B cell (primary cell): ENCODE data around the gene DHRS1. TPM values are rescaled to one million over a fixed set of nuclear protein-coding genes. Genes with fewer than 3 reads are reported as not detected.

Source experiments
- ATAC-seq: fragments of 200-7000 bp; cut with Tn5 transposase; one replicate; pipeline ENCODE4 v1.10.0; 2021; ENCODE audit warnings: low read depth, mild to moderate bottlenecking, moderate number of reproducible peaks, moderate library complexity
- CTCF ChIA-PET: fragments of 350-600 bp; sonication (Branson Sonifier 250); formaldehyde crosslinking; loops from one replicate; lab custom pipeline; 2021; ENCODE audit warnings: antibody characterized with exemption, inconsistent platforms; lab: Charles Lee
- POLR2A ChIA-PET: fragments of 350-600 bp; sonication (Branson Sonifier 250); formaldehyde crosslinking; loops from one replicate; lab custom pipeline; 2021; ENCODE audit warnings: antibody characterized with exemption; lab: Charles Lee
- DNase-seq: peaks from one replicate; pipeline ENCODE4 v3.0.0; 2013
- H2AFZ ChIP-seq: 2 replicates; pipeline ENCODE4 v1.6.1; 2012; ENCODE audit warnings: mild to moderate bottlenecking, low read depth, low read length; ENCODE audit not compliant: insufficient read depth, poor library complexity, severe bottlenecking
- H3K27ac ChIP-seq, 2 donors: 1 replicate in 1 of 2; 2 replicates in 1 of 2; pipeline ENCODE4 v1.5.1; 2012 to 2013; ENCODE audit warnings: low read length in 2 of 2, mild to moderate bottlenecking in 2 of 2, moderate library complexity in 1 of 2
- H3K27me3 ChIP-seq, 4 experiments: fragments of 200-600 bp in 1 of 4; sonication (generic) in 1 of 4; replicated peaks in 1 of 4; 1 replicate in 2 of 4; 2 replicates in 2 of 4; pipeline versions ENCODE4 v1.6.1 to v1.7.0; 2013 to 2016; ENCODE audit warnings: low read length in 3 of 4, mild to moderate bottlenecking in 2 of 4, mixed read lengths in 1 of 4, moderate library complexity in 1 of 4; ENCODE audit not compliant: insufficient read depth in 4 of 4, control insufficient read depth in 3 of 4; ENCODE audit errors: control extremely low read depth in 1 of 4
- H3K36me3 ChIP-seq, 2 experiments: replicated peaks in 1 of 2; 1 replicate in 1 of 2; 2 replicates in 1 of 2; pipeline versions ENCODE4 v1.6.1 to v1.7.1; 2013; ENCODE audit warnings: low read length in 1 of 2; ENCODE audit not compliant: insufficient read depth in 2 of 2, control insufficient read depth in 1 of 2; ENCODE audit errors: control extremely low read depth in 1 of 2, extremely low read depth in 1 of 2
- H3K4me1 ChIP-seq, 2 donors: fragments of 200-600 bp in 1 of 2; sonication (generic) in 1 of 2; 1 replicate in 1 of 2; 2 replicates in 1 of 2; pipeline versions ENCODE4 v1.5.1 to v1.6.1; 2013 to 2017; ENCODE audit warnings: low read length in 2 of 2; ENCODE audit not compliant: control insufficient read depth in 2 of 2, insufficient read depth in 2 of 2
- H3K4me2 ChIP-seq: replicated peaks from 2 replicates; pipeline ENCODE3; 2012; ENCODE audit warnings: mild to moderate bottlenecking, low read depth, low read length; ENCODE audit not compliant: poor library complexity, severe bottlenecking
- H3K4me3 ChIP-seq, 5 experiments: fragments of 200-600 bp in 1 of 5; sonication (generic) in 1 of 5; 1 replicate in 3 of 5; 2 replicates in 2 of 5; pipeline versions ENCODE4 v1.5.1 to v1.7.0; 2011 to 2016; ENCODE audit warnings: low read length in 4 of 5, mild to moderate bottlenecking in 4 of 5, low read depth in 2 of 5, control low read depth in 1 of 5, moderate library complexity in 1 of 5; ENCODE audit not compliant: insufficient read depth in 1 of 5; ENCODE audit errors: control extremely low read depth in 1 of 5, extremely low read depth in 1 of 5
- H3K79me2 ChIP-seq: fragments of 200-600 bp; sonication (generic); one replicate; pipeline ENCODE4 v1.6.0; 2016; ENCODE audit warnings: low read length; ENCODE audit not compliant: control insufficient read depth, insufficient read depth
- H3K9ac ChIP-seq: fragments of 200-600 bp; sonication (generic); 2 replicates; pipeline ENCODE4 v1.6.1; 2017; ENCODE audit warnings: mild to moderate bottlenecking, low read length, moderate library complexity
- H3K9me3 ChIP-seq, 3 donors: one replicate each; pipeline versions ENCODE4 v1.6.1 to v1.7.1; 2013; ENCODE audit warnings: low read length in 2 of 3; ENCODE audit not compliant: control insufficient read depth in 2 of 3, insufficient read depth in 1 of 3; ENCODE audit errors: control extremely low read depth in 1 of 3
- H4K20me1 ChIP-seq: 2 replicates; pipeline ENCODE4 v1.6.0; 2012; ENCODE audit warnings: mild to moderate bottlenecking, low read length; ENCODE audit not compliant: insufficient read depth, control insufficient read depth, poor library complexity, severe bottlenecking
- H3K27ac Mint-ChIP-seq: one replicate; pipeline ENCODE4 v1.8.0; 2021; ENCODE audit warnings: mixed read lengths
- H3K27me3 Mint-ChIP-seq: one replicate; pipeline ENCODE4 v1.8.0; 2021; ENCODE audit warnings: mixed read lengths
- H3K4me1 Mint-ChIP-seq: one replicate; pipeline ENCODE4 v1.8.0; 2021; ENCODE audit warnings: mixed read lengths
- H3K4me3 Mint-ChIP-seq: one replicate; pipeline ENCODE4 v1.8.0; 2021; ENCODE audit warnings: mixed read lengths
- H3K9me3 Mint-ChIP-seq: one replicate; pipeline ENCODE4 v1.8.0; 2022; ENCODE audit warnings: mixed read lengths; ENCODE audit not compliant: insufficient read depth
- EZH2 ChIP-seq: IDR thresholded peaks from 2 replicates; pipeline ENCODE4 v1.6.1; 2012; ENCODE audit warnings: borderline replicate concordance, low read depth, mild to moderate bottlenecking, moderate library complexity, low read length; ENCODE audit not compliant: insufficient read depth, poor library complexity, severe bottlenecking
- WGBS: methylation state at CpG from one replicate; pipeline ENCODE4 v1.1.5; 2013; ENCODE audit warnings: missing lambda C conversion rate; ENCODE audit not compliant: insufficient coverage; 5-methylcytosine and 5-hydroxymethylcytosine counted together
- intact Hi-C: fragments of 100-400 bp; cut with micrococcal nuclease; formaldehyde crosslinking; loops from one replicate; pipeline ENCODE4 v1.10.0; 2022
- polyA plus RNA-seq: library from polyadenylated mRNA; depleted of rRNA; stranded (reverse); fragments of >200 nt; gene quantifications from 2 replicates; pipeline ENCODE4 v1.2.3, GENCODE V29; 2012
- total RNA-seq, 2 donors: library from RNA; stranded (reverse); fragments of 120-200 nt in 1 of 2; gene quantifications; 1 replicate in 1 of 2; 2 replicates in 1 of 2; pipeline versions ENCODE4 v1.2.3 to v1.2.4, GENCODE V29; 2013 to 2022
- TF ChIP-seq, protein P1 (sequence below): fragments of 200-600 bp; IDR thresholded peaks from one replicate; pipeline ENCODE4 v1.8.0; 2022; ENCODE audit warnings: antibody characterized with exemption, mild to moderate bottlenecking

The DHRS1 gene
- total and polyA plus RNA-seq, 2 donors (not counting 1 experiment from before 2014, with no cell fraction given), result 42.7 to 76.9 TPM

- Mint-ChIP-seq H3K4me3 (no peak overlapping the region), H3K27ac (no peak overlapping the region), H3K4me1 (peaks cover 12% of the 10 kb centered on the region), H3K9me3 (no peaks in the 10 kb centered on the region), H3K27me3 (peaks cover 26% of the 10 kb centered on the region)
- H4K20me1 ChIP-seq, result no peaks in the 10 kb centered on the region
- intact Hi-C loops, result no loop called here
- H3K4me1 ChIP-seq, result peaks cover 8 to 13% of the 10 kb centered on the region in 2 donors
- ChIA-PET POLR2A (no interaction called here), CTCF (interaction anchor here (0.9 to 5.7 kb wide), 4 partner anchors 10 to 92 kb away, joined by 3 to 55 read pairs (median 4); partner anchors contain the start of gene ADCY4)
- H3K27me3 ChIP-seq, result peaks cover 0 to 19% (median 2%) of the 10 kb centered on the region in 4 experiments
- H3K4me3 ChIP-seq, result no peak overlapping the region
- DNase-seq, result no peak
- H3K4me2 ChIP-seq, result no peak overlapping the region
- ATAC-seq, result no peak
- H3K36me3 ChIP-seq, result no peaks in the 10 kb centered on the region
- no peak overlapping the region for H3K9ac ChIP-seq
- no peaks in the 10 kb centered on the region for H3K9me3 ChIP-seq
- H2AFZ ChIP-seq, result no peak overlapping the region
- H3K79me2 ChIP-seq, result peaks cover 2% of the 10 kb centered on the region
- 80% methylated on average over 1 of the region's 7 CpGs for WGBS
- no peak for TF ChIP-seq EZH2
- TF ChIP-seq, protein P1, sequence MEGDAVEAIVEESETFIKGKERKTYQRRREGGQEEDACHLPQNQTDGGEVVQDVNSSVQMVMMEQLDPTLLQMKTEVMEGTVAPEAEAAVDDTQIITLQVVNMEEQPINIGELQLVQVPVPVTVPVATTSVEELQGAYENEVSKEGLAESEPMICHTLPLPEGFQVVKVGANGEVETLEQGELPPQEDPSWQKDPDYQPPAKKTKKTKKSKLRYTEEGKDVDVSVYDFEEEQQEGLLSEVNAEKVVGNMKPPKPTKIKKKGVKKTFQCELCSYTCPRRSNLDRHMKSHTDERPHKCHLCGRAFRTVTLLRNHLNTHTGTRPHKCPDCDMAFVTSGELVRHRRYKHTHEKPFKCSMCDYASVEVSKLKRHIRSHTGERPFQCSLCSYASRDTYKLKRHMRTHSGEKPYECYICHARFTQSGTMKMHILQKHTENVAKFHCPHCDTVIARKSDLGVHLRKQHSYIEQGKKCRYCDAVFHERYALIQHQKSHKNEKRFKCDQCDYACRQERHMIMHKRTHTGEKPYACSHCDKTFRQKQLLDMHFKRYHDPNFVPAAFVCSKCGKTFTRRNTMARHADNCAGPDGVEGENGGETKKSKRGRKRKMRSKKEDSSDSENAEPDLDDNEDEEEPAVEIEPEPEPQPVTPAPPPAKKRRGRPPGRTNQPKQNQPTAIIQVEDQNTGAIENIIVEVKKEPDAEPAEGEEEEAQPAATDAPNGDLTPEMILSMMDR, result no peak
- H3K27ac ChIP-seq, result no peak overlapping the region
Observed at GRCh38 chr14:24343795-24344660, 44.4 kb upstream of the DHRS1 start.

DNA sequence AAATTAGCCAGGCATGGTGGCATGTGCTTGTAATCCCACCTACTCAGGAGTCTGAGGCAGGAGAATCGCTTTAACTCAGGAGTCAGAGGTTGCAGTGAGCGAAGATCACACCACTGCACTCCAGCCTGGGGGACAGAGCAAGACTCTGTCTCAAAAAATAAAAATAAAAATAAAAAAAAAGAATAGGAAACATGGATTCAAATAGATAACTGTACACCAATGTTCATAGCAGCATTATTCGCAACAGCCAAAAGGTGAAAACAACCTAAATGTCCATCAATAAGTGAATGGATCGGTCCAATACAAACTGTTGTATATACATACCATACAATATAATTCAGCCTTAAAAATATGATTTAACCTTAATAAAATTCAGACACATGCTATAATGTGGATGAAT lies 43.3 kb upstream of the DHRS1 start:
- H3K9me3 ChIP-seq, result no peaks in the 10 kb centered on the region
- no peak for TF ChIP-seq EZH2
- TF ChIP-seq, protein P1, result no peak
- peaks cover 0 to 5% of the 10 kb centered on the region in 2 experiments for H3K36me3 ChIP-seq
- H2AFZ ChIP-seq, result no peak overlapping the region
- H3K4me3 Mint-ChIP-seq, result no peak overlapping the region
- peaks cover 17 to 24% of the 10 kb centered on the region in 2 donors for H3K4me1 ChIP-seq
- ChIA-PET POLR2A (no interaction called here), CTCF (interaction anchor here (0.6 to 5.7 kb wide), 4 partner anchors 9 to 138 kb away, joined by 4 to 55 read pairs (median 6); partner anchors contain the start of genes ADCY4 and TSSK4)
- ATAC-seq (no peak), DNase-seq (no peak)
- H4K20me1 ChIP-seq, result peaks cover 10% of the 10 kb centered on the region
- H3K4me1 Mint-ChIP-seq, result peaks cover 23% of the 10 kb centered on the region
- peaks cover 0 to 19% (median 2%) of the 10 kb centered on the region in 4 experiments for H3K27me3 ChIP-seq
- H3K9me3 Mint-ChIP-seq, result no peaks in the 10 kb centered on the region
- intact Hi-C loops, result no loop called here
- H3K9ac ChIP-seq, result no peak overlapping the region
- H3K4me3 ChIP-seq, result no peak overlapping the region
- H3K27me3 Mint-ChIP-seq, result peaks cover 23% of the 10 kb centered on the region
- no peak overlapping the region for H3K27ac ChIP-seq
- no peak overlapping the region for H3K4me2 ChIP-seq
- H3K79me2 ChIP-seq, result peaks cover 10% of the 10 kb centered on the region
- no CpG with 5 or more reads among the region's 4 CpGs for WGBS
- H3K27ac Mint-ChIP-seq, result no peak overlapping the region
